A549 (cell line): Measurements from ENCODE around the gene CEMIP2.

Source experiments
- BHLHE40 ChIP-seq: IDR thresholded peaks from 2 replicates; pipeline ENCODE4 v1.6.1; 2012; ENCODE audit warnings: low read depth, low read length, inconsistent platforms
- CBX8 ChIP-seq: fragments of 200-600 bp; sonication (generic); IDR thresholded peaks from 2 replicates; pipeline ENCODE4 v1.6.1; 2016
- CHD4 ChIP-seq: fragments of 200-600 bp; sonication (generic); IDR thresholded peaks from 2 replicates; pipeline ENCODE4 v1.6.1; 2016; ENCODE audit warnings: antibody characterized with exemption, mild to moderate bottlenecking, borderline replicate concordance
- CTCF ChIP-seq: fragments of >200 bp; sonication (Bioruptor Twin); formaldehyde crosslinking; IDR thresholded peaks from 3 replicates; pipeline ENCODE4 v1.5.1; 2016
- EP300 ChIP-seq, 2 experiments: fragments of >200 bp; sonication (Bioruptor Twin); formaldehyde crosslinking; IDR thresholded peaks; 2 replicates in 1 of 2; 3 replicates in 1 of 2; pipeline ENCODE4 v1.6.1; 2016 to 2017
- ESRRA ChIP-seq: fragments of 150-350 bp; IDR thresholded peaks from 2 replicates; pipeline ENCODE4 v1.6.1; 2014; ENCODE audit warnings: mild to moderate bottlenecking, low read length, borderline replicate concordance
- HMGXB4 ChIP-seq: fragments of 250-450 bp; sonication (Bioruptor Pico); IDR thresholded peaks from 2 replicates; pipeline ENCODE4 v1.5.0; 2021; ENCODE audit warnings: mild to moderate bottlenecking, moderate library complexity, borderline replicate concordance
- JUNB ChIP-seq: fragments of >200 bp; sonication (Bioruptor Twin); formaldehyde crosslinking; IDR thresholded peaks from 2 replicates; pipeline ENCODE4 v1.6.1; 2016
- MYC ChIP-seq: IDR thresholded peaks from 2 replicates; pipeline ENCODE4 v1.6.1; 2012; ENCODE audit warnings: mild to moderate bottlenecking, inconsistent platforms, low read length, improper control_type of control experiment, borderline replicate concordance
- POLR2A ChIP-seq: IDR thresholded peaks from 2 replicates; pipeline ENCODE4 v1.6.1; 2012; ENCODE audit warnings: mild to moderate bottlenecking, low read length
- RCOR1 ChIP-seq: fragments of 150-350 bp; IDR thresholded peaks from 2 replicates; pipeline ENCODE4 v1.6.1; 2014; ENCODE audit warnings: antibody characterized with exemption, low read length, low read depth
- USF2 ChIP-seq: fragments of 450-650 bp; IDR thresholded peaks from 2 replicates; pipeline ENCODE4 v1.6.1; 2014; ENCODE audit warnings: antibody characterized with exemption

- no peak for TF ChIP-seq RCOR1
- no peak for TF ChIP-seq CTCF
- no peak for TF ChIP-seq MYC
- TF ChIP-seq CBX8, result no peak
- no peak for TF ChIP-seq POLR2A
- no peak for TF ChIP-seq ESRRA
- no peak for TF ChIP-seq USF2
- no peak for TF ChIP-seq BHLHE40
- TF ChIP-seq HMGXB4 (CRISPR knock-in tag), result no peak
- TF ChIP-seq CHD4, result no peak
- no peak for TF ChIP-seq JUNB
- no peak for TF ChIP-seq EP300 (IDR thresholded peaks at IDR 0.05)
These were observed 11.6 kb downstream of the CEMIP2 start for GRCh38 chr9:71756753-71757152.
